Ovary (tissue), 9 donors: Measurements from ENCODE around the gene ZNF804B. TPM values are rescaled to one million over a fixed set of nuclear protein-coding genes. Genes with fewer than 3 reads are reported as not detected.
A peak's percentile ranks its signal among the peaks of the same experiment; 100 is the strongest.

Experiments used
- DNase-seq, 5 donors: peaks; one replicate each; pipeline ENCODE4 v3.0.0-alpha.2; 2019 to 2020
- H3K27ac ChIP-seq, 2 donors: fragments of 200-600 bp; one replicate each; pipeline versions ENCODE4 v1.5.1 to v1.8.0; 2019 to 2022
- H3K27me3 ChIP-seq: fragments of 200-600 bp; one replicate; pipeline ENCODE4 v1.8.0; 2022
- H3K36me3 ChIP-seq: fragments of 200-600 bp; sonication (generic); one replicate; pipeline ENCODE4 v1.5.1; 2019
- H3K4me1 ChIP-seq: one replicate; pipeline ENCODE4 v1.8.1; 2013; ENCODE audit warnings: mild to moderate bottlenecking, moderate library complexity; ENCODE audit not compliant: insufficient read depth
- H3K4me3 ChIP-seq: fragments of 200-600 bp; sonication (generic); one replicate; pipeline ENCODE4 v1.5.1; 2017
- H3K9me3 ChIP-seq, 2 donors: fragments of 200-600 bp in 1 of 2; sonication (generic) in 1 of 2; one replicate each; pipeline versions ENCODE4 v1.5.1 to v1.8.1; 2013 to 2019; ENCODE audit warnings: mild to moderate bottlenecking in 1 of 2, moderate library complexity in 1 of 2
- CTCF ChIP-seq, 3 donors: fragments of 450-650 bp in 2 of 3; fragments of 200-600 bp in 1 of 3; IDR thresholded peaks; one replicate each; pipeline versions ENCODE4 v1.5.1 to v1.8.0; 2016 to 2022; ENCODE audit warnings: antibody characterized with exemption in 3 of 3, mild to moderate bottlenecking in 1 of 3
- EP300 ChIP-seq: sonication (generic); formaldehyde crosslinking; IDR thresholded peaks from one replicate; pipeline ENCODE4 v1.6.1; 2017; ENCODE audit warnings: antibody characterized with exemption
- POLR2A ChIP-seq: fragments of 450-650 bp; IDR thresholded peaks from one replicate; pipeline ENCODE4 v1.6.1; 2017; ENCODE audit warnings: antibody characterized with exemption, mild to moderate bottlenecking, moderate library complexity
- WGBS, 3 donors: extraction: QIAGEN DNeasy Blood & Tissue Kit in 1 of 3; methylation state at CpG; one replicate each; pipeline versions ENCODE4 v1.1.5 to v1.1.7; 2013 to 2017; 5-methylcytosine and 5-hydroxymethylcytosine counted together
- intact Hi-C, 4 donors: fragments of 100-400 bp; cut with DNase I; formaldehyde crosslinking; loops; one replicate each; pipeline versions ENCODE4 v1.11.0 to v1.15.1; 2022 to 2023
- polyA plus RNA-seq, 2 donors: library from polyadenylated mRNA; stranded (reverse); fragments of 200-250 nt in 1 of 2; fragments of 350-450 nt in 1 of 2; fragmentation: Illumina TruSeq in 1 of 2; extraction: RNeasy Lipid Tissue Mini Kit (QIAGEN cat#74804) in 1 of 2; gene quantifications; one replicate each; pipeline ENCODE4 v1.2.3, GENCODE V29; 2013 to 2014
- total RNA-seq, 7 donors: library from RNA; depleted of rRNA in 2 of 7; stranded (reverse); fragments of >200 nt in 2 of 7; fragmentation: NEBNext Ultra II Directional in 3 of 7; extraction: Animal tissue kit (Norgen Biotek cat#: 25700) in 3 of 7; gene quantifications; one replicate each; pipeline versions ENCODE4 v1.1.0 to v1.2.4, GENCODE V29; 2016 to 2023
- donor health status: DM: no; HTN: no; CAD: no; lungs with moderate emphysema.
- donor health status: DM: no; HTN: no; CAD: no.
- donor health status: Bipolar disorder and iron deficiency.
- donor health status: DM: yes; HTN: yes; CAD: no.
- donor health status: DM: no; HTN: no; CAD: no.
- donor health status: DM: yes; HTN: yes; CAD: no.

The ZNF804B gene
- total and polyA plus RNA-seq, 9 donors, result 0.08 to 0.28 (median 0.25) TPM; not detected in 6

GRCh38 chr7:89002981-89003956 is 243.8 kb downstream of the ZNF804B start:
- Histone ChIP-seq H3K36me3 (no peaks in the 10 kb centered on the region), H3K27ac (no peak overlapping the region), H3K27me3 (no peaks in the 10 kb centered on the region), H3K4me1 (no peaks in the 10 kb centered on the region), H3K9me3 (no peaks in the 10 kb centered on the region), H3K4me3 (peak overlapping the region; percentile 0)
- WGBS, 3 donors, result 11 to 17% (median 13%) methylated on average over 4 of the region's 4 CpGs
- no peak for DNase-seq
- TF ChIP-seq POLR2A, result no peak
- TF ChIP-seq CTCF (IDR thresholded peaks at IDR 0.05), result no peak
- no peak for TF ChIP-seq EP300
- intact Hi-C loops, result no loop called here

- no peaks in the 10 kb centered on the region for H3K27me3 ChIP-seq
These were observed 252.5 kb downstream of the ZNF804B start for GRCh38 chr7:89012016-89012415.

GRCh38 chr7:89017695-89018094 is 258.2 kb downstream of the ZNF804B start:
- TF ChIP-seq EP300, result no peak
- TF ChIP-seq POLR2A, result no peak
- no peak for TF ChIP-seq CTCF (IDR thresholded peaks at IDR 0.05)
- intact Hi-C loops, result no loop called here
- no peaks in the 10 kb centered on the region for H3K36me3 ChIP-seq
- H3K4me1 ChIP-seq, result no peaks in the 10 kb centered on the region
- H3K9me3 ChIP-seq, result no peaks in the 10 kb centered on the region
- H3K27ac ChIP-seq, result no peak overlapping the region
- 92 to 94% (median 92%) methylated on average over 3 of the region's 3 CpGs for WGBS, 3 donors
- H3K27me3 ChIP-seq, result no peaks in the 10 kb centered on the region
- no peak overlapping the region for H3K4me3 ChIP-seq
- DNase-seq, result no peak

More at GRCh38 chr7:89012016-89012415, 252.5 kb downstream of the ZNF804B start:
- H3K9me3 ChIP-seq, result no peaks in the 10 kb centered on the region
- 93 to 96% (median 95%) methylated on average over 5 of the region's 5 CpGs for WGBS, 3 donors
- intact Hi-C loops, result no loop called here
- H3K27ac ChIP-seq, result no peak overlapping the region
- DNase-seq, result no peak
- H3K4me3 ChIP-seq, result no peak overlapping the region
- H3K4me1 ChIP-seq, result no peaks in the 10 kb centered on the region
- TF ChIP-seq EP300, result no peak
- TF ChIP-seq CTCF (IDR thresholded peaks at IDR 0.05), result no peak
- TF ChIP-seq POLR2A, result no peak
- H3K36me3 ChIP-seq, result no peaks in the 10 kb centered on the region

GRCh38 chr7:89021741-89022140 is 262.2 kb downstream of the ZNF804B start:
- no peak for DNase-seq
- Histone ChIP-seq H3K27me3 (no peaks in the 10 kb centered on the region), H3K4me1 (no peaks in the 10 kb centered on the region), H3K9me3 (no peaks in the 10 kb centered on the region), H3K36me3 (no peaks in the 10 kb centered on the region), H3K4me3 (no peak overlapping the region), H3K27ac (no peak overlapping the region)
- intact Hi-C loops, result no loop called here
- WGBS, 3 donors, result 41 to 70% (median 52%) methylated on average over 1 of the region's 1 CpG
- no peak for TF ChIP-seq CTCF (IDR thresholded peaks at IDR 0.05)
- no peak for TF ChIP-seq POLR2A
- TF ChIP-seq EP300, result no peak
